Ureter (tissue), 1 donor: ENCODE results near the gene MSLN. TPM values are rescaled to one million over a fixed set of nuclear protein-coding genes. Genes with fewer than 3 reads are reported as not detected.
"Not testable (repeated sequence)": the region's sequence is repeated elsewhere in the genome, so short reads cannot be mapped to it uniquely, and the experiment has no call there.

Experiments
- DNase-seq: peaks from one replicate; pipeline ENCODE4 v3.0.0-alpha.2; 2020; ENCODE audit warnings: low spot score
- total RNA-seq: library from RNA; stranded (reverse); gene quantifications from one replicate; pipeline ENCODE4 v1.2.4, GENCODE V29; 2023
- donor health status: DM: yes; HTN: yes; CAD: no.

The MSLN gene
- total RNA-seq, 1 donor from 2014 or later: 1.4 TPM

DNA sequence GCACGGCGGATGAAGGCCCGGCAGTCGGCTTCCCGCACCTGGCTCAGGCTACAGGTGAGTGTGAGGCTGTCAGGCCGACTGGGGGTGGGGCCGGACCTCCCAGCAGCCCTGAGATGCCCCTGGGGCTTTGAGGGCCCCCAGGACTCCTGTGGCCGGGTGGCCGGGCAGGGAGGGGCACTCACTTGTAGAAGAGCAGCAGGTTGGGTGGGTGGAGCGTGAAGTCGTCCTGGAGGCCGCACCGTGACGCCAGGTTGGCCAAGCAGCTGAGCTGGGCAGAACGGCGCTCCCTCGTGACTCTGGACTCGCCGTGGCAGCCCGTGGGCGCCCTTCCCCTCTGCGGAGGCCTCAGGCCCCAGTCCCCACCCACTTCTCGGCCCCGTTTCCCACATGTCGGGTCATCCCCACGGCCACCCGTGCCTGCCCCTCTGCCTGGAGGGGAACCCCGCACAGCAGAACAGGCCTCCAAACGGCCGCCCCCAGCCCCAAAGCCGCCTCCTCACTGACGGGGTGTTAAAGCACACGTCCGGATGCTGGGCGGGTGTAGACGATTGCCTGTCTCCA, 14.8 kb downstream of the MSLN start:
- no peak for DNase-seq

DNA sequence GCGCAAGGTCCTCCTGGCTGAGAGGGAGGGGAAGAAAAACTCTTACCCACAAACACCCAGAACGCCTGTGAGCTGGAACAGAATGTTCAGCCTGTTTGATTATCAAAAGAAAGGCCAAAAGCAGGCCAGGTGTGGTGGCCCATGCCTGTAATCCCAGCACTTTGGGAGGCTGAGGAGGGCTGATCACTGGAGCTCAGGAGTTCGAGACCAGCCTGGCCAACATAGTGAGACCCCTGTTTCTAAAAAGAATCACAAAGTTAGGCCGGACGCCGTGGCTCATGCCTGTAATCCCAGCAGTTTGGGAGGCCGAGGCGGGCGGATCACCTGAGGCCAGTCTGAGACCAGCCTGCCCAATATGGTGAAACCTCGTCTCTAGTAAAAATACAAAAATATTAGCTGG, 15.8 kb downstream of the MSLN start:
- DNase-seq: not testable (repeated sequence)

DNA sequence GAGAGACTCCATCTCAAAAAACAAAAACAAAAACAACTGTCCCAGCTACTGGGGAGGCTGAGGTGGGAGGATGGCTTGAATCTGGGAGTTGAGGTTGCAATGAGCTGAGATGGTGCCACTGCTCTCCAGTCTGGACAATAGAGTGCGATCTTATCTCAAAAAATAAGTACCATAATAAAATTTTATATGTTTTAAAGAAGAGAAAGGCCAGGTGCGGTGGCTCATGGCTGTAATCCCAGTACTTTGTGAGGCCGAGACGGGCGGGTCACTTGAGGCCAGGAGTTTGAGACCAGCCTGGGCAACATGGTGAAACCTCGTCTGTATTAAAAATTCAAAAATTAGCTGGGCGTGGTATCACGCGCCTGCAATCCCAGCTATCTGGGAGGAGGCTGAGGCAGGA, 16.3 kb downstream of the MSLN start:
- no peak for DNase-seq

DNA sequence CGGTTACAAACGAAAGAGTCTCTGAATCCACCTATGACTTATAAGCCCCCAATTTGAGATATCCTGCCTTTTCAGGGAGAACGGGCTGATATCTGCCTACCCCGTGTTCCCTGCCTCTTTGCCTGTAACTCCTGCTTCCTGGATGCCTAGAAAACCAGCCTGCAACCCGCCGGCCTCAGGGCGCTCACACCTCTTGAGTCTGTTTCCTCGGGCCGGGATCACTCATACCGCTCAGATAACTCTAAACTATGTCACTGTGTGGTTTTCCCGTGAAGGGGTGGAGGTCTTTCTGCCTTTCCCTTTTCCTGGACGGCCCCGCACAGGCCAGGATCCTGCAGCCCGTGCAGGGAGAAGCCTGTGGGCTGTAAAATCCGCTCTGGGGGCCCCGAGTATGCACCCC, 17.3 kb downstream of the MSLN start:
- no peak for DNase-seq

DNA sequence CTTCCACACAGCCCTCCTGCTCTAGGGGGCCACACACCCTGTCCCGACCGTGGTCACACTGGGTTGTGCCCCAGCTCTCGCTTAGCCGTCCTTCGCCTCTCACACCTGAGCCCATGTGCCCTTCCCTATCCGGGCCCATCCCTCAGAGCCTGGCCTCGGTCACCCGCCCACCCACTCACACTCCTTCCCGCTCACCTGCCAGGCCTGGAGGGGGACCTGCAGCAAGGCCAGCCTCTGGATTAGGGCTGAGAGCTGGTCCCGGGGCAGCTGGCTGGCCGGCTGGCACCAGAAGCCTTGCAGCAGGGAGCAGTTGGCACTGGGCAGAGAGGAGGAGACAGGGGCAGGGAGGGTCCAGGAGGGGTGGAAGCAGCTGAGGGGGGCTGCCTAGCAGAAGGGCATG, 17.9 kb downstream of the MSLN start:
- no peak for DNase-seq

DNA sequence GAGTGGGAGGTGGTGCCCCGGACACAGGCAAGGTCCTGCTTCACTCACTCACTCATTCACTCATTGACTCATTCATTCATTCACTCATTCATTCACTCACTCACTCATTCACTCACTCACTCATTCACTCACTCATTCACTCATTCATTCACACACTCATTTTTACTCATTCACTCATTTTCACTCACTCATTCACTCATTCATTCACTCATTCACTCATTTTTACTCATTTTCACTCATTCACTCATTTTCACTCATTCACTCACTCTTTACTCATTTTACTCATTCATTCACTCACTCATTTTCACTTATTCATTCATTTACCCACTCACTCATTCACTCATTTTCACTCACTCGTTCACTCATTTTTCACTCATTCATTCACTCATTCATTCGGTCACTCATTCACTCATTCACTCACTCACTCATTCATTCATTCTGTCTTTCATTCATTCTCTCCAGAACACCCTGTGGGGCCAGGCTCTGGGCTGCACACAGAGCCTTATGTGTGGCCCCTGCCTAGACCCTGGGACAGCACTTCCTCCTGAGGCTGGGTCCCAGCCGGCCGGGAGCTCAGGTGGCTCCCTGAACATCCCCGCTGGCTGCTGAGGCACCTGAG, 18.5 kb downstream of the MSLN start:
- DNase-seq: no peak

DNA sequence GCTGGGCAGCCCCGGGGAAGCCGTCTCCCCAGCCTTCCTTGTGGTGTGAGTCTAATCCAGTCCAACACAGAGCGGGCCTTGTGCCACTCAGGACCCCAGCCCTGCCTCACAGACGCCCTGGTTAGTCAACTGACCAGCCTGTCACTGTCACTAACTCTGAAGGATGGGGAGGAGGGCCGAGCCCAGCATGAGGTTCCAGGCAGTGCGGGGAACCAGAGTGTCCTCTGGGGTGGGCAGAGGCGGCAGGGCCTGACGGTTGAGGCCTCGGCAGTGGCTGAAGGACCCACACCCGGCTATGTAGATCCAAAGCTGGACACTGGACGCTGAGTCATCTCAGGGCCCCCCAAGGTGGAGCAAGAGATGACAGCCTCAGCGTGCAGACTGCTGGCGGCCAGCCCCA, 19.0 kb downstream of the MSLN start:
- DNase-seq: no peak

DNA sequence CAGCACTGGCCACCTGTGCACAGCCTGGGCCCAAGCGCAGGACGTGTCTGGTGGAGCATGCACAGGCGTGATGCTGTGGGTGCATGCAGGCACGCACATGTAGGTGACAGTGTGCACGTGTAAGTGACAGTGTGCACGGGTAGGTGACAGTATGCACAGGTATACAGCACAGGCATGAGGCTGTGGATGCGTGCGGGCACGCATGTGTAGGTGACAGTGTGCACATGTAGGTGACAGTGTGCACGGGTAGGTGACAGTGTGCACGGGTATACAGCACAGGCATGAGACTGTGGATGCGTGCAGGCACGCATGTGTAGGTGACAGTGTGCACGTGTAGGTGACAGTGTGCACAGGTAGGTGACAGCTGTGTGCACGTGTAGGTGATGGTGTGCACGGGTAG, 19.8 kb downstream of the MSLN start:
- DNase-seq: no peak

DNA sequence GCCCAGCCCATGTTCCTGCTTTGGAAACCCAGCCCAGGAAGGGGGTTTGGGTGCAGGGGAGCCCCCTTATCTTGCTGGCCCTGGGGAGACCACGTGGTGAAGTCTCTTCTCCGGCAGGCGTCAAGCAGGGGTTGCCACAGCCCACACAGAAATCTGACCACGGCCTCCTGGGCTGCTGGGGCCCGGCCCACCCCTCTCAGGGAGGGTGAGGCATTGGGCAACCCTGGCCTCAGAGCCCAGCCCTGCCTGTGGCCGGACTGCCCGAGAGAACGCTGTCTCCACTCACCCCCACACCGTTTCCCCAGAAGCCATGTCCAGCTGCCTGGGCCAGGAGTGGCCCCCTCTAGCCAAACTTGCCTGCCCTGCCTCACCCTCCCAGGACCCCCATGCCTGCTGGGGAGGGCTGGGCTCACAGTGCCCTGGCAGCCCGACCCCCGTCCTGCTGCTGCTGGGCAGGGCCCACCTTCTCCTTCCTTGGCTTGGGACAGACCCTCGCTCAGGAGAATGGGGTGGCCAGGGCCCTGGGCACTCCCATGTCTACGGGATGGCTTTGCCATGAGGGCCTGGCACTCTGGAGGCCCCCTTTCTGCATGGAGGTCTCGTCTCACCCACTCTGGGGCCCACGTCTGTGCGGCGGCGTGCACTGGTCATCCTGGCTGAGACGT, 20.9 kb downstream of the MSLN start:
- DNase-seq: no peak

DNA sequence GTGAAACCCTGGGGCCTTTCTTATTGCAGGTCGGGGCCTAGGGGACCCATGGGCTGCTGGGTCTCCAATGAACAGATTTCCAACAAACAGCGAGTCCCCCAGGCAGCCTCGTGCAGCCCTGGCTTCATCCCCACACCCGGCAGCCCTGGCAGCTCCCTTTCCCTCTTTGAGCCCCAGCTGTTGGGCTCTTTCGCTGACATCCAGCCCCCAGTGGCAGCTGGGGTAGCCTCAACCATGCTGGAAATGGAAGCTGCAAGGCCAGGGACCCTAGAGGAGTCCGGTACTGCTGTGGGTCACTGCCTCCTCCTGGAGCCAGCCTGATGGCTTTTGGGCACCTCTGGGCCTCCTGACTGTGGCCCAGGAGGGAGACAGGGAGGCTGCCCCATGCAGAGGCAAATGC, 21.7 kb downstream of the MSLN start:
- DNase-seq: no peak

DNA sequence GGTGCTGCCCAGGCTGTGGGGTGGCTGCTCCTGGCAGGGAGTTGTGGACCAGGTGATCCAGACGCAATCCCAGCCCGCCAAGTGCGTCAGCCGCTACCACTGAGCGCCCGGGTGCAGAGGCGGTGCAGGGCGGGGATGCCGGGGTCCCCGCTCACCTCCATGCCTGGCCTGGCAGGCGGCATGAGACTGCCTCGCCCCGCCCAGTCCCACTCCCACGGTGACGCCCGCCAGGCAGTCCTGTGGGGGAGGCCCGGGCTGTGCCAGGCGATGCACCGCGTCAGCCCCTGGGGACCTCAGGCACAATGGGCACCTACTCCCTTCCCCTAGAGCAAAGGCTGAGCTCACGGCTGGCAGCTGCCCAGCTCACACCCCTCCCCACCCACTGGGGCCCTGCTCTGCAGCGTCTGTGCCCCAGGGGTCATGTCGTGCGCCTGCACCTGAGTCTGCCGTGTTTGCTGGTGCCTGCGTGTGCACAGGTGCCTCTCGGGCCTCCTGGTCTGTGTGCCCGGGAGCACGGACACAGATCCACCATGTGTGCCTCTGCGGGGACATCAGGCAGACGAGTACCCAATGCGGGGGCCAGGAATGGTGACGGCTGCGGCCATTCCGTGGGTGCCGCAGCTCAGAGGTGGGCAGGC, 22.4 kb downstream of the MSLN start:
- no peak for DNase-seq

DNA sequence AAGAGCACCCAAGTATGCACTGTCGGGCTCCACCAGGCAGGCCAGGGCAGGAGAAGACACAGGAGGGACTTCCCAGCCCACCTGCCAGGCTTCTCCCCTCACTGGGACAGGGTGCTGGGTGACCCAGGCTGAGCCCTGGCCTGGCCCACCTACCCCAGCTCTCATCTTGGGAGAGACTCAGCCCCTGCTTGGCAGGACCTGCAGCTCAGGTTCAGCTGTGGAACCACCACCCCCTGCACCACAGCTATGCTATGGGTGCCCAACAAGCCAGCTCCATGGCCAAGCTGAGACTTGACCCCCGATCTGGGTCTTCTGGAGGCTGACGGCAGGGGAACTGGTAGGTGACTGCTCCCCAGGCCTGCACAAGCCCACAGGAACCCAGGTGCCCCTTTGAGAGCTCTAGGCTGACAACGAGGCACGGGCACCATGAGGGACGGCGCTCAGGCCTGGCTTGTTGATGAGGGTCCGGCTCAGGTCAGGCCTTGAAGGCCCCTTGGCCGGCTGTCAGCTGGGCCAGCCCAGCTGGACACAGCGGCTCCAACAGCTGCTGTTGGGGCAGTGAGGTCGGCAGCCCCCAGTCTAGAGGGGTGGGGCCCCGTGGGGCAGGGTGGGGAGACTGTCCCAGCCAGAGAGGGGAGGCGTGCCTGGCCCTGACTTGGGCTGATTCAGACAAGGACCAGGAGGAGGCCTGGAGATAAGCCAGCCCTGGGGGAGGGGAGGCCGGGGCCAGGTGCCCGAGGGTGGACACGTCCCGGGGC, 23.0 kb downstream of the MSLN start:
- no peak for DNase-seq

DNA sequence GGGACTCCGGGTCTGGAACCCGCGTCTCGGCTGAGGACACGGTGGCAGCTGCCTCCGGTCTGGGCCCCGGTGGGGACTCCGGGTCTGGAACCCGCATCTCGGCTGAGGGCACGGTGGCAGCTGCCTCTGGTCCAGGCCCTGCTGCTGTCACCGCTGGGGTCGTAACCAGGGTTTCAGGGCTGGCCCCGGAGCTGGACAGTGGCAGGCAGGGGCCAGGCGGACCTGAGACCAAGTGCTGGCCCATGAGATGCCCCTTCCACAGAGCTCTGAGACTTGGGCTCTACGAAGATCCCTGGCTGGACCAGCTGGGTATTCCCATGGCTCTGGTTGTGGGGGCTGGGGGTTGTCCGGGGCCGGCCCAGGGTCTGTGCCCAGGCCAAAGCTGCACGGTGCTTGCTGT, 23.9 kb downstream of the MSLN start:
- no peak for DNase-seq

DNA sequence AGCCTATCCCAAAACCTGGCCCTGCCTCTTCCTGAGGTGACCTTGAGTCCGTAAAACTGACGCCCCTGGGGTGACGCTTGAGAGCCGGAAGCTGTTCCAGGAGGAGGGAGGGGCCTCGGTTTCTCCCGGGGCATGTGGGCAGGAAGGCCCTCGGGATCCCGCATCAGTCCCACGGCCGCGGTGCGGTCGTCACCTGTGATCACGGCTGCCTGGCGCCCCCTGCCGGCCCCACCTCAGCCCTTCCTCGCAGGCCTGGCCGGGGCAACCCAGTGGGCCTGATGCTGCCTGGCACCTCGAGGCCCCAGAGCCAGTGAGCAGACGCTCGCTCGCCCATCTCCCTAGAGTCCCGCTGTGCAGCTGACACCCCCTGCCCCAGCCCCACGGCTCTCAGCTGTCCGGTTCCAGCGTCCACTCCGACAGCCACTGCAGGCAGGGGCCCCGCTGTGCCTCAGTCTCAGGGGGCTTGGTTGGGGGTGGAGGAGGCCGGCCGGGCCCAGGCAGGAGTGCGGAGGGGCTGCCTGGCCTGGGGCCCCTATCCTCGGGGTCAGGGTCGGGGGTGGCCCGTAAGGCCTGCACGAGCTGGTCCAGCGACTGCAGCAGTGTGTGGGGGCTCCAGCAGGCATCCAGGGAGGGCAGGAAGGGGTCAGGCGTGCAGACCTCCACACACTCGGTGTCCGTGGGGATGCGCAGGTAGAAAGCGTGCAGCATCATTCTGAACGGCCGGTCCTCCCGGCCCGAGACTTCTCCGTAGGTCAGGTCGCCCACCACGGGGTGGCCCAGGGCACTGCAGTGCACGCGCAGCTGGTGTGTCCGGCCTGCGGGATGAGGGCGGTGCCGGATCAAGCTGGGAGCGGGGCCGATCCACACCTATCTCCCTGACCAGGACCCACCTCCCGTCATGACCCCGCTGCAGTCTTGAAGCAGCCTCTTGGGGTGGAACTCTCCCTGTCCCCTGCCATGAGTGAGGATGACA, 25.3 kb downstream of the MSLN start:
- peak; percentile 61 for DNase-seq

DNA sequence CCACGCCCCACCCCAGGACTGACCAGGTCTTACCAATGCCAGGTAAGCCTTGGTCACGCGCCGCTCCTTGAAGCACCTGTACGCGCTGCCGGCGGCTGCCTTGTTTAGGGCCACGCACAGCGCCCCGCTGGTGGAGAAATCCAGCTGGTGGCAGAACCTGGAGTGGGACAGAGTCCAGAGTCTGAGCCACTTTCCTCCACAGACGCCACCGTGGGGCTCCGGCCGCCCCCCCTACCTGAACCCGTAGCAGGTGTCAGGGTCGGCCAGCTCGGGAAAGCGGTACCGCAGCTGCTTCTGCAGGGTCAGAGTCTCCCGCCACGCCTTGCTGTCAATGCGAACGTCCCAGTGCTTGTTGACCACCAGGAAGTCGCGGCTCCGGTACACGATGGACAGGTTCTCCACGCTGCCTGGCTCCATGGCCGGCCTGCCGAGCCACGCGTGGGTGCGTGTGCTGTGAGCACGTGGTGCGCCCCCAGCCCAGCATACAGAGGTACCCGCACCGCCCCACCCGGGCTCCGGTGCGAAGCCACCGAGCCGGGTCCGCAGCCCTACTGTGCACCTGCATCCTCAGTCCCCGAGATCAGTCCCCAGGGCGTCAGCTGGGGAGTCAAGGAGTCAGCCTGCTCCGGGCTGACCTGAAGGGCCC, 26.9 kb downstream of the MSLN start:
- no peak for DNase-seq

DNA sequence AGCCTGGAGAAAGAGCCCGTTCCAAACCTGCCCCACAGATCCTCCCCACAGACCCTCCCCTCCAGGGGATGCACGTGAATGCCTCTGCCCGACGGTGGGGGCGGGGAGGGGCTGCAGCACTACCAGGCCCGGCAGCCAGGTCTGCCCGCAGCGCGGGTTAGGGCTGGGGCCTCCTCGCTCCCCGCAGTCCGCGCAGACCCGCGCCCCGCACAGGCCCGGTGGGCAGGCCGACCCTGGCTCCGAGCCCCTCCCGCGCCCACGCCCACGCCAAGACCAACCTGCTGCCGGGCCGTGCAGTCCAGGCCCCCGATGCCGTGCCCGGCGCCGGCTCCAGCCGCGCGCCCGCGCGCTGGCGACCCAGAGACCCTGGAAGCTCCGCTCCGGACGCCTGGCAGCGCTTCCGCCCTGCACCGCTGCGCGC, 27.5 kb downstream of the MSLN start, which contains the start of gene RPUSD1:
Gene RPUSD1 (minus strand): TSS at position 404 of the 421 bp plus-strand sequence. CDS start 644 bp downstream, outside the sequence.
- DNase-seq: no peak

DNA sequence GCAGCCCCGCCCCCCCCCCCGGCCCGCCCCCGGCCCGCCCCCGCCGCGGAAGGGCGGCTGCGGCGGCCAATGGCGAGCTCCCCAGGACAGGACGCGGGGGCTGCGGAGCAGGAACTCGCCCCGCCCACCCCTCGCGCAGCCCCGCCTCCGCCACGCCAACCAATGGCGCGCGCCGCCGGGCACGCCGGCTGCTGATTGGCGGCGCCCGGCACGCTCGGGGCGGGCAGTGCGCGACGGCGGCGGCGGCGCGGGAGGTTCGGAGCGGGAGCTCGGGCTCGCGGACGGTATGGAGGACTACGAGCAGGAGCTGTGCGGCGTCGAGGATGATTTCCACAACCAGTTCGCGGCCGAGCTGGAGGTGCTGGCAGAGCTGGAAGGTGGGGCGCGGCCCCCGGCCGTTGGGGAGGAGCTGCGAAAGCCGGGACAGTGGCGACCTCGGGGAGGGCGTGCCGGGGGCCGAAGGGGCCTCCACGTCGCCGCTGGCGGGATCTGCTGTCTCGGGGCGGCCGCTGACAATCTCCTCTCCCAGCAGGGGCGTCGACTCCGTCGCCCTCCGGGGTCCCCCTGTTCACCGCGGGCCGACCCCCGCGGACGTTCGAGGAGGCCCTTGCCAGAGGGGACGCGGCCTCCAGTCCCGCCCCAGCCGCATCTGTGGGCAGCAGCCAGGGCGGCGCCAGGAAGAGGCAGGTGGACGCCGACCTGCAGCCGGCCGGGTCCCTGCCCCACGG, 28.0 kb downstream of the MSLN start, which contains the start of gene CHTF18:
Gene CHTF18 (plus strand): TSS at position 222 of the 728 bp plus-strand sequence. CDS start 65 bp downstream, at position 287.
- peak; percentile 92 for DNase-seq

DNA sequence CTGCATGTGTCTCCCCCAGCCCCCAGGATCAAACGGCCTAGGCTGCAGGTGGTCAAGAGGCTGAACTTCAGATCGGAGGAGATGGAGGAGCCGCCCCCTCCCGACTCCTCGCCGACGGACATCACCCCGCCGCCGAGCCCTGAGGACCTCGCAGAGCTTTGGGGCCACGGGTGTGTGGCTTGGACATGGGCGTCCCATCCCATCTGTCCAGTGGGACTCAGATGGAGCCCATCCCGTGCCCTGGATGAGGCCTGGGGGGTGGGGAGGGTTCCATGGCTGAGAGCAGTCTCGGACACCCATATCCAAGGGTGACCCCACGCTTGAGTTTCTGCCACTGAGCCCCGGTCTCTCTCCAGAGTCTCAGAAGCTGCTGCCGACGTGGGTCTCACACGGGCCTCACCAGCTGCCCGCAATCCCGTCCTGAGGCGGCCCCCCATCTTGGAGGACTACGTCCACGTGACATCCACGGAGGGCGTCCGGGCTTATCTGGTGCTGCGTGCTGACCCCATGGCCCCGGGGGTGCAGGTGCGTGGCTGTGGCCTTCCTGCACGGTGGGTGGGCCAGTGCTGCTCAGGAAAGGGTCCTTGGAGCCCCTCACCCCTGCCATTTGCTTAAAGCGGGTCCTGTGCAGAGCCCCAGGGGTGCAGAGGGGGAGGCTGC, 28.8 kb downstream of the MSLN start:
- no peak for DNase-seq

DNA sequence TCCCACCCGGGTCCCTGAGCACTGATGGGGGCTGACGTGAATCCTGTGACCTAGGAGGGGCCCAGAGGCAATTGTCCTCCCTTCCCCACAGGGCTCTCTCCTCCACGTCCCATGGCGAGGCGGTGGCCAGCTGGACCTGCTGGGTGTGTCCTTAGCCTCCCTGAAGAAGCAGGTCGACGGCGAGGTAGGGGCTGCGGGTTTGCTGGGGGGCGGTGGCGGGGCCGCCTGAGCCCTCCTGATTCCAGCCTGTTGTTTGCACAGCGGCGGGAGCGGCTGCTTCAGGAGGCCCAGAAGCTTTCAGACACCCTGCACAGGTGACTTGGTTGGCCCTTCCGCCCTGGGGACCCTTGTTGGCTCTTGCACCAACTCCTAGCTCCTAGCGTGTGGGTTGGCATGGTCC, 29.6 kb downstream of the MSLN start:
- no peak for DNase-seq
